Hematopoietic multipotent progenitor cell treated with erythropoietin and hydrocortisone succinate and interleukin-3 and kit ligand, for 15 days (in vitro differentiated cells): Measurements from ENCODE around the gene RC3H2.
"Not testable (repeated sequence)": the region's sequence is repeated elsewhere in the genome, so short reads cannot be mapped to it uniquely, and the experiment has no call there.

Experiments
- DNase-seq: peaks from one replicate; pipeline ENCODE4 v3.0.0-alpha.2; 2015; ENCODE audit warnings: low spot score

The RC3H2 gene

GRCh38 chr9:122841501-122841900 is 63.7 kb downstream of the RC3H2 start:
- no peak for DNase-seq

GRCh38 chr9:122838441-122838840 is 66.7 kb downstream of the RC3H2 start:
- not testable (repeated sequence) for DNase-seq

GRCh38 chr9:122837266-122837850 is 67.8 kb downstream of the RC3H2 start:
- DNase-seq: no peak

GRCh38 chr9:122835313-122835731 is 69.8 kb downstream of the RC3H2 start:
- DNase-seq: no peak

- no peak for DNase-seq
Observed at GRCh38 chr9:122832194-122832593, 73.0 kb downstream of the RC3H2 start.

- DNase-seq: not testable (repeated sequence)
Observed at GRCh38 chr9:122828965-122829284, 76.2 kb downstream of the RC3H2 start.

GRCh38 chr9:122827761-122828093 is 77.4 kb downstream of the RC3H2 start:
- peak; percentile 35 for DNase-seq

GRCh38 chr9:122822938-122823337 is 82.2 kb downstream of the RC3H2 start:
- peak; percentile 49 for DNase-seq

GRCh38 chr9:122822056-122822455 is 83.1 kb downstream of the RC3H2 start:
- no peak for DNase-seq

- peak; percentile 90 for DNase-seq
Observed at GRCh38 chr9:122821278-122821943, 83.7 kb downstream of the RC3H2 start.

GRCh38 chr9:122820490-122820845 is 84.7 kb downstream of the RC3H2 start:
- DNase-seq: no peak

- DNase-seq: no peak
Observed at GRCh38 chr9:122819791-122820489, 85.2 kb downstream of the RC3H2 start.

GRCh38 chr9:122819326-122819725 is 85.8 kb downstream of the RC3H2 start:
- DNase-seq: no peak

- no peak for DNase-seq
Observed at GRCh38 chr9:122816163-122816867, 88.8 kb downstream of the RC3H2 start.

- no peak for DNase-seq
Observed at GRCh38 chr9:122815544-122815943, 89.6 kb downstream of the RC3H2 start.

GRCh38 chr9:122814545-122814944 is 90.6 kb downstream of the RC3H2 start:
- DNase-seq: no peak

- no peak for DNase-seq
Observed at GRCh38 chr9:122812736-122813135, 92.4 kb downstream of the RC3H2 start.

GRCh38 chr9:122810306-122810946 is 94.7 kb downstream of the RC3H2 start:
- DNase-seq: peak; percentile 84

- not testable (repeated sequence) for DNase-seq
Observed at GRCh38 chr9:122809261-122809660, 95.9 kb downstream of the RC3H2 start.

GRCh38 chr9:122808141-122808540 is 97.0 kb downstream of the RC3H2 start:
- no peak for DNase-seq

- DNase-seq: no peak
Observed at GRCh38 chr9:122807271-122807900, 97.8 kb downstream of the RC3H2 start.

- no peak for DNase-seq
Observed at GRCh38 chr9:122806661-122807060, 98.5 kb downstream of the RC3H2 start.
